CD4-positive, alpha-beta memory T cell (primary cell): ENCODE measurements around the gene PRDM16. TPM values are rescaled to one million over a fixed set of nuclear protein-coding genes. Genes with fewer than 3 reads are reported as not detected.

Experiments used
- CTCF ChIA-PET: fragments of 350-600 bp; sonication (Branson Sonifier 250); formaldehyde crosslinking; loops from one replicate; lab custom pipeline; 2021; ENCODE audit warnings: inconsistent platforms; ENCODE audit not compliant: partially characterized antibody; lab: Charles Lee
- POLR2A ChIA-PET: fragments of 350-600 bp; sonication (Branson Sonifier 250); formaldehyde crosslinking; loops from one replicate; lab custom pipeline; 2021; ENCODE audit not compliant: partially characterized antibody; lab: Charles Lee
- DNase-seq, 5 donors: peaks; one replicate each; pipeline versions ENCODE4 v3.0.0 to v3.0.0-alpha.2; 2020 to 2022; ENCODE audit warnings: mixed read lengths in 1 of 5
- H3K27ac ChIP-seq: one replicate; pipeline ENCODE4 v1.7.0; 2013; ENCODE audit warnings: low read depth, low read length
- H3K27me3 ChIP-seq: 2 replicates; pipeline ENCODE4 v1.7.0; 2013; ENCODE audit warnings: mild to moderate bottlenecking, low read length, moderate library complexity; ENCODE audit not compliant: insufficient read depth
- H3K36me3 ChIP-seq: 2 replicates; pipeline ENCODE4 v1.7.0; 2013; ENCODE audit warnings: mild to moderate bottlenecking, low read length, moderate library complexity; ENCODE audit not compliant: insufficient read depth
- H3K4me1 ChIP-seq: 2 replicates; pipeline ENCODE4 v1.7.0; 2013; ENCODE audit warnings: mild to moderate bottlenecking, low read length, moderate library complexity; ENCODE audit not compliant: insufficient read depth
- H3K4me3 ChIP-seq, 2 donors: one replicate each; pipeline ENCODE4 v1.7.0; 2013; ENCODE audit warnings: low read length in 2 of 2, mild to moderate bottlenecking in 1 of 2
- H3K9me3 ChIP-seq, 2 donors: one replicate each; pipeline ENCODE4 v1.7.0; 2013; ENCODE audit warnings: low read length in 2 of 2, control low read depth in 1 of 2; ENCODE audit not compliant: control insufficient read depth in 1 of 2
- H3K27ac Mint-ChIP-seq, 7 donors: one replicate each; pipeline ENCODE4 v1.8.0; 2020 to 2021; ENCODE audit warnings: mixed read lengths in 7 of 7, mild to moderate bottlenecking in 6 of 7, inconsistent platforms in 3 of 7, moderate library complexity in 3 of 7
- H3K27me3 Mint-ChIP-seq, 2 donors: one replicate each; pipeline ENCODE4 v1.8.0; 2020 to 2021; ENCODE audit warnings: mixed read lengths in 2 of 2
- H3K36me3 Mint-ChIP-seq, 2 donors: one replicate each; pipeline ENCODE4 v1.8.0; 2020 to 2021; ENCODE audit warnings: mixed read lengths in 2 of 2, inconsistent platforms in 1 of 2, mild to moderate bottlenecking in 1 of 2
- H3K4me1 Mint-ChIP-seq, 4 donors: one replicate each; pipeline ENCODE4 v1.8.0; 2020 to 2021; ENCODE audit warnings: mixed read lengths in 4 of 4, mild to moderate bottlenecking in 1 of 4
- H3K4me3 Mint-ChIP-seq, 8 donors: one replicate each; pipeline ENCODE4 v1.8.0; 2020 to 2021; ENCODE audit warnings: mixed read lengths in 8 of 8, mild to moderate bottlenecking in 7 of 8, moderate library complexity in 6 of 8, inconsistent platforms in 3 of 8
- H3K9me3 Mint-ChIP-seq, 8 donors: one replicate each; pipeline ENCODE4 v1.8.0; 2020 to 2021; ENCODE audit warnings: mixed read lengths in 8 of 8, mild to moderate bottlenecking in 5 of 8, inconsistent platforms in 3 of 8, moderate library complexity in 1 of 8
- intact Hi-C: fragments of 100-400 bp; cut with micrococcal nuclease; formaldehyde crosslinking; loops from one replicate; pipeline ENCODE4 v1.15.1; 2023
- polyA plus RNA-seq, 2 donors: library from polyadenylated mRNA; unstranded; fragments of 300-500 nt; fragmentation: Illumina TruSeq; gene quantifications; one replicate each; pipeline ENCODE4 v1.2.3, GENCODE V29; 2021
- total RNA-seq, 2 experiments: library from RNA; stranded (reverse); gene quantifications; one replicate each; pipeline ENCODE4 v1.2.3, GENCODE V29; 2021

The PRDM16 gene
- total and polyA plus RNA-seq, 4 experiments from 2014 or later: not detected

DNA sequence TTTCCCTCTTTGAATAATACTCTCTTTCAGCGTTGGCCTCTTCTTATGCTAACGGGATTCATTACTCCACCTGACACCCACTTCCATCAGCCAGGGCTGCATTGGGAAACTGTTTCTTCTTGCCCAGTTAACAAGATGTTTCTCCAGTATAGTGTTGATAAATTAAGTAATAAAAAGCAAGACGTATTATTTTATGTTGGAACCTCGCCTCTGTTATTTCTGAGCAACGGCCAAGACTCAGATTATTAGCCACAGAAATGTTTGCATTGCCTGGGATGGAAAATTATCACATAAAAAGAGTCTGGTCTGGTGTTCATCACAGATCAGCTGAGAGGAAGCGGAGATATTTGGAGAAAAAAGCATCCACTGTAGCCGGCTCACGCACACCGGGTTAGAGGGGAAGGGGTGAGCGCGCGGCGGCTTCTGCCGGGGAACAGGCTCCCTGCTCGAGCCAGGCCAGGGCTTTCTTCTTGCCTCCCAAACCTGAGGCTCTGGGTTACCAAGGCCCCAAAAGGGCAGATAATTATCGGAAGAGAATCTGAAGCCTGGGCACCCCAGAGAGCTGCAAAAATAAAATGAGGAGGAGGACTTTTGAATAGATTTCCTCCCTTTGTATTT, 189.5 kb downstream of the PRDM16 start:
- Mint-ChIP-seq H3K9me3 (peaks cover 0 to 6% (median 1%) of the 10 kb centered on the region in 8 donors), H3K36me3 (no peaks in the 10 kb centered on the region), H3K27me3 (peaks cover 0 to 3% of the 10 kb centered on the region in 2 donors), H3K4me1 (no peaks in the 10 kb centered on the region), H3K27ac (no peak overlapping the region), H3K4me3 (no peak overlapping the region)
- DNase-seq: no peak
- POLR2A ChIA-PET: no interaction called here
- H3K4me3 ChIP-seq: no peak overlapping the region
- CTCF ChIA-PET: interaction anchor here (0.5 kb wide), 1 partner anchor 39 kb away, joined by 3 read pairs; no protein-coding TSS in a partner anchor
- no peaks in the 10 kb centered on the region for H3K4me1 ChIP-seq
- H3K9me3 ChIP-seq: no peaks in the 10 kb centered on the region
- H3K27ac ChIP-seq: no peak overlapping the region
- H3K27me3 ChIP-seq: no peaks in the 10 kb centered on the region
- intact Hi-C loops: no loop called here
- no peaks in the 10 kb centered on the region for H3K36me3 ChIP-seq

DNA sequence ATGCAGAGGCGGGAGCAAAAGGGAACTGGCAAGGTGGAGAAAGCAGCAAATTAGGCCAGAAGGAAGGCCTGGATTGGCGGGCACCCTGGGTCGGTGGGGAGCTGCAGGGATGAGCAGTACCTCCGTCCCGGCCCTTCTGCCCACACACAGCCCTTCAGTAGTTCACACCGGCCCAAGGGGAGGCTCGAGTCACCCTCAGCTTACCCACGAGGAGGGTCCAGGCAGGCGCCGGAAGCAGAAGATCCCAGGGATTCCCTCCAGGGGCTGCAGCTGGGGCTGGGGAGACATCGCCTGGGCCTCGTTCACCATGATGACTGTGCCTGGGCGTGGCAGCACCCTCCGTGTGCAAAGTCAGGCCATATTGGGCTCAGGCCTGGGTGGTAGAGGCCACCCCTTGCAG, 190.0 kb downstream of the PRDM16 start:
- ChIA-PET POLR2A (no interaction called here), CTCF (interaction anchor here (0.5 kb wide), 1 partner anchor 38 kb away, joined by 3 read pairs; no protein-coding TSS in a partner anchor)
- no peak for DNase-seq
- Mint-ChIP-seq H3K4me1 (no peaks in the 10 kb centered on the region), H3K27ac (no peak overlapping the region), H3K4me3 (no peak overlapping the region), H3K27me3 (peaks cover 0 to 3% of the 10 kb centered on the region in 2 donors), H3K36me3 (no peaks in the 10 kb centered on the region), H3K9me3 (peaks cover 0 to 6% (median 1%) of the 10 kb centered on the region in 8 donors)
- Histone ChIP-seq H3K4me1 (no peaks in the 10 kb centered on the region), H3K9me3 (no peaks in the 10 kb centered on the region), H3K36me3 (no peaks in the 10 kb centered on the region), H3K27me3 (no peaks in the 10 kb centered on the region), H3K27ac (no peak overlapping the region), H3K4me3 (no peak overlapping the region)
- intact Hi-C loops: no loop called here

DNA sequence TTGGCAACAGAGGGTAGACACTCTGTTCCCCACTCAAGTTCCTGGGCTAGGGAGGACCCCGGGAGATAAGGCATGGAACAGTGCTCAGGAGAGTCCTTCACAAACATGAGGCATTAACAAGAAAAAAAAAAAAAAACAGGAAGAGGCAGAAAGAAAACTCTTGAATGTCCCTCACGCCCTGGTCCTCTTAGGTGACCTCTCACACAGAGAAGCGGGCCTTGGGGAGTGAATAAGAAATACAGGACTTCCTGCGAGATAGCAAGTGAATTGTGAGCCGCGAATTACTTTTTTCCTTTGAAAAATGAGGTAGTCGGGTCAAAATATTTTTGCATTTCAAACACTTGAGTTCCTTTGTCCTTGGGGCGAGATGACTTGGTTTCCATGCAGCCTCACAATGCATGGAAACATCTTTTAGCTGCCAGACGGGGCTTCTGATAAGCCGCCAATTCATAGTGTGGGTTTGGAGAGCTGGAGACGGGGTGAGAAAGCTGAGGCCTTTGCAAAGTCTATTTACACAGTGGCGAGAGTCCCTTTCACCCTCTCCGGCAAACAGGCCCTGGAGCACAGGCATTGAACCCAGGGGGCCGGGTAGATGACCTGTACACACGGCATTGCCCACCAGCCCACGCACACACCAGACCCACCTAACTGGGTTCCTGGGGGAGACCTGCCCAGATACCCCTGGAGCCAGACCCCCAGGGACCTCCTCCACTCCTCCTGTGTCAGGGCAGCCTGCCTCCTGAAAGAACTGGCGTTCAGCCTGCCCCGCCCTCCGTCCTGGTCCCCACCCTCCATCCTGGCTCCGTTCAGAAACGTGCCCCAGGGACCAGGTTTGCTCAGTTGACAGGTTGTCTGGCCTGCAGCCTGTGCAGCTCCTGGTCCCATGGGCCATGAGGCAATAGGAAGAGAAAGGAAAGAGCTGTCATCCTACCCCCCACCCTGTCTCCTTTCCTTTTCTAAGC, 192.3 kb downstream of the PRDM16 start:
- peaks cover 0 to 5% (median 1%) of the 10 kb centered on the region in 8 donors for H3K9me3 Mint-ChIP-seq
- H3K27me3 Mint-ChIP-seq: peaks cover 3% of the 10 kb centered on the region in 2 donors
- Histone ChIP-seq H3K4me3 (no peak overlapping the region), H3K27ac (no peak overlapping the region), H3K36me3 (no peaks in the 10 kb centered on the region), H3K27me3 (no peaks in the 10 kb centered on the region), H3K4me1 (no peaks in the 10 kb centered on the region), H3K9me3 (no peaks in the 10 kb centered on the region)
- DNase-seq: no peak
- no peaks in the 10 kb centered on the region for H3K36me3 Mint-ChIP-seq
- H3K4me1 Mint-ChIP-seq: no peaks in the 10 kb centered on the region
- H3K27ac Mint-ChIP-seq: no peak overlapping the region
- H3K4me3 Mint-ChIP-seq: no peak overlapping the region
- intact Hi-C loops: no loop called here
- CTCF ChIA-PET: no interaction called here
- POLR2A ChIA-PET: no interaction called here

DNA sequence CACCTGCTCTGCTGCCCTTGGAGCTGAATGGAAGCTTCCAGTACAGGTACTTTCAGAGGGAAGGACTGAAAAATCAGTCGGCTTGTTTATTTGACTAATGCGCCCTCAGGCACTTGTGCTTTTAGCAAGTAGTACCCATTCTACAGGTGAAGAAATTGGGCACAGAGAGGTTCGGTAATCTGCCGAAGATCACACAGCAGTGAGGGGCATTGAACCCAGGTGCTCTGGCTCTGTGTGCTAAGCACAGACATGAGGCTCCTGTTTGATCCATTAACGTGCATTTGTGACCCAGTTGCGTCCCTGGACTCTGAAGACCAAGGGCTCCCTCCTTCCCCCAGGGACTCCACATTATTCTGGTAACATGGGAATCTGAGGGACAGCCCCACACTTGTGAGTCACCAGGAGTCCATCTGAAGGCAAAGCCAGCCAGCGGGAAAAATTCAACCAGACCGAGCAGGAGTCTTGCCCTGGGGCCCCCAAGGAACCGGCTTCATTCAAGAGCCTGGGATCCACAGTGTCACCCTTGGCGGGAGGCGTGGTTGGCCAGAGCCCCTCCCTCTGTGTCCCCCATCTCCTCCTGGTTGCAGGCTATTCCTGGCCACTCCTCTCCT, 193.1 kb downstream of the PRDM16 start:
- no peak for DNase-seq
- H3K27me3 Mint-ChIP-seq: peaks cover 3% of the 10 kb centered on the region in 2 donors
- POLR2A ChIA-PET: no interaction called here
- H3K4me3 Mint-ChIP-seq: no peak overlapping the region
- no peaks in the 10 kb centered on the region for H3K9me3 ChIP-seq
- H3K9me3 Mint-ChIP-seq: peaks cover 0 to 5% (median under 1%) of the 10 kb centered on the region in 8 donors
- no peaks in the 10 kb centered on the region for H3K36me3 Mint-ChIP-seq
- H3K4me3 ChIP-seq: no peak overlapping the region
- H3K4me1 Mint-ChIP-seq: no peaks in the 10 kb centered on the region
- intact Hi-C loops: no loop called here
- H3K27ac Mint-ChIP-seq: peak overlapping the region in 1 of 7 donors; percentile 8
- H3K27ac ChIP-seq: no peak overlapping the region
- no peaks in the 10 kb centered on the region for H3K36me3 ChIP-seq
- H3K4me1 ChIP-seq: no peaks in the 10 kb centered on the region
- no peaks in the 10 kb centered on the region for H3K27me3 ChIP-seq
- CTCF ChIA-PET: no interaction called here

DNA sequence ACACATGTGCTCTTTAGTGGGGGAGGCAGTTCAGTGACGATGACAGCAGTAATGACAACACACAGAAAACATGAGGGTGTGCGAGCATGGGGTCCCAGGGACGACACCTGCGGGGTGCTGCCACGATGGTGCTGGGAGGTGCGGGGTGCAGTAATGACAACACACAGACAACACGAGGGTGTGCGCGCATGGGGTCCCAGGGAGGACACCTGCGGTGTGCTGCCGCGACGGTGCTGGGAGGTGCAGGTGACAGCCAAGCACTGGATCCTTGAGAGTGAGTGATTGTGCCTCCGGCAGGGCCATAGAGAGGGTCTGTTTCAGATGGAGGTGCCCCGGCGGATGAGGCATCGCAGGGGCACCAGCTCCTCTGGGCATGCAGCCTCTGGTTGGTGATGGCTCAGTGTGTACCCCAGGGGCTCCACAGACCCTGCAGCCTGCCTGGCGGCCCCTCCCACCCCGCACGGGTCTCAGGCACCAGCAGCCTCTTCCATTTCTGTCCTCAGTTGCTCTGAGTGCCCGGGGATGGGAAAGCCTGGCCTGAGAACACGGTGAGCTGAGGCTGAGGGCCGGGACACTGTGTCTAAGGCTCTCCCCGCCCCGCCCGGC, 193.8 kb downstream of the PRDM16 start:
- Histone ChIP-seq H3K9me3 (no peaks in the 10 kb centered on the region), H3K4me1 (no peaks in the 10 kb centered on the region), H3K27me3 (no peaks in the 10 kb centered on the region), H3K36me3 (no peaks in the 10 kb centered on the region), H3K27ac (no peak overlapping the region), H3K4me3 (no peak overlapping the region)
- POLR2A ChIA-PET: no interaction called here
- DNase-seq: no peak
- H3K27ac Mint-ChIP-seq: no peak overlapping the region
- no peaks in the 10 kb centered on the region for H3K4me1 Mint-ChIP-seq
- CTCF ChIA-PET: no interaction called here
- no peaks in the 10 kb centered on the region for H3K36me3 Mint-ChIP-seq
- peaks cover 3% of the 10 kb centered on the region in 2 donors for H3K27me3 Mint-ChIP-seq
- H3K9me3 Mint-ChIP-seq: peaks cover 0 to 5% (median under 1%) of the 10 kb centered on the region in 8 donors
- H3K4me3 Mint-ChIP-seq: no peak overlapping the region
- intact Hi-C loops: no loop called here

DNA sequence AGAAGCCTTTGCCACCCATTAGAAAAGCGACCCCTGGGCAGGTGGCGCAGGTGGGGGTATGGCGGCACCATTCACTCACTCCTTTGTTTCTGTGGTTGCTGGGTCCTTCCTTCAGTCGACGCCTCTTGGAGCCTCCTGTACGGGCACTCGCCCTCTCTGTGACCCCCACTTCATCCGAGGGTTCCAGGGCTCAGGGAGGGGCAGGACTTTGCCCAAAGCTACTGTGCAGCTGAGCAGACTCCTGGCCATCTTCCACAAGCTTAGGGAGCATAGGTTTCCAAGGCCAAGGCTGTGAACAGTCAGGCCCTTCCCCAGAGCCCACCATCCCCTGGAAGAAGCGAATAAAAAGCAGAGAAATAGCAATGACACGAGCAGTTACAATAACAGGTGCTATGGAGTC, 194.8 kb downstream of the PRDM16 start:
- ChIA-PET CTCF (no interaction called here), POLR2A (no interaction called here)
- no peaks in the 10 kb centered on the region for H3K4me1 ChIP-seq
- H3K27me3 Mint-ChIP-seq: peaks cover under 1 to 3% of the 10 kb centered on the region in 2 donors
- peaks cover 0 to 7% (median under 1%) of the 10 kb centered on the region in 8 donors for H3K9me3 Mint-ChIP-seq
- H3K27ac Mint-ChIP-seq: no peak overlapping the region
- no peaks in the 10 kb centered on the region for H3K27me3 ChIP-seq
- no peak overlapping the region for H3K4me3 ChIP-seq
- no peak overlapping the region for H3K4me3 Mint-ChIP-seq
- intact Hi-C loops: no loop called here
- H3K4me1 Mint-ChIP-seq: no peaks in the 10 kb centered on the region
- H3K9me3 ChIP-seq: no peaks in the 10 kb centered on the region
- H3K36me3 ChIP-seq: no peaks in the 10 kb centered on the region
- H3K36me3 Mint-ChIP-seq: no peaks in the 10 kb centered on the region
- DNase-seq: no peak
- H3K27ac ChIP-seq: no peak overlapping the region

DNA sequence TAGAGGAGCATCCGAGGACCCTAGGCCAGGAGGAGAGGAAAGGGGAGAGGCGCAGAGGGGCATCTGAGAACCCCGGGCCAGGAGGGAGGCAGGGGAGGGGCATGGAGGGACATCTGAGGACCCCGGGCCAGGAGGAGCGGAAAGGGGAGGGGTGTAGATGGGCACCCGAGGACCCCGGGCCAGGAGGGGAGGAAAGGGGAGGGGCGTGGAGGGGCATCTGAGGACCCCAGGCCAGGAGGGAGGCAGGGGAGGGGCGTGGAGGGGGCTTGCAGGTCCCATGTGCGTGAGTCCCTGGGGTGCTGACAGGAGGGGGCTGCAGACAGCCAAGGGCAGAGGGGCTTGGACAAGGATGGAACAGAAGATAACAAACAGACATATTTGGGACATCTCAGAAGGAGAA, 195.5 kb downstream of the PRDM16 start:
- no peak overlapping the region for H3K4me3 ChIP-seq
- Mint-ChIP-seq H3K9me3 (peaks cover 0 to 7% (median under 1%) of the 10 kb centered on the region in 8 donors), H3K27ac (no peak overlapping the region), H3K27me3 (peaks cover 0 to 3% of the 10 kb centered on the region in 2 donors), H3K36me3 (no peaks in the 10 kb centered on the region), H3K4me1 (no peaks in the 10 kb centered on the region), H3K4me3 (no peak overlapping the region)
- intact Hi-C loops: no loop called here
- H3K36me3 ChIP-seq: no peaks in the 10 kb centered on the region
- H3K27ac ChIP-seq: no peak overlapping the region
- ChIA-PET CTCF (no interaction called here), POLR2A (no interaction called here)
- no peak for DNase-seq
- H3K27me3 ChIP-seq: no peaks in the 10 kb centered on the region
- H3K4me1 ChIP-seq: no peaks in the 10 kb centered on the region
- H3K9me3 ChIP-seq: no peaks in the 10 kb centered on the region
